ENCODE results near the gene DUSP16. TPM values are rescaled to one million over a fixed set of nuclear protein-coding genes. Genes with fewer than 3 reads are reported as not detected.

The DUSP16 gene
- total and polyA plus RNA-seq, 2 of the 8 experiments (the other 6 are each of a cell fraction or from before 2014, with no cell fraction given): 31.6 to 55.9 TPM

- Histone ChIP-seq H3K9ac (replicated peaks in 1 of 4; ENCODE audit: extremely low read depth in 1 of 4, low read depth in 3 of 4, low read length in 3 of 4) (no peak overlapping the region), H3K23ac (ENCODE audit: insufficient read length) (no peak overlapping the region), H2AK5ac (ENCODE audit: low read depth, low read length) (no peak overlapping the region), H3K4me3 (ENCODE audit: extremely low read depth in 1 of 4, insufficient read depth in 2 of 4, low read depth in 3 of 4, low read length in 4 of 4) (no peak overlapping the region), H3K56ac (replicated peaks; ENCODE audit: insufficient read length, low read depth, low read length) (no peak overlapping the region), H2BK20ac (ENCODE audit: low read length) (no peak overlapping the region), H4K8ac (ENCODE audit: extremely low read depth, insufficient read depth, low read length) (no peak overlapping the region), H2BK15ac (ENCODE audit: low read length) (no peak overlapping the region), H3K4me2 (ENCODE audit: insufficient read depth in 1 of 2, low read depth in 2 of 2, low read length in 2 of 2) (no peak overlapping the region), H3K23me2 (ENCODE audit: low read depth, low read length) (no peaks in the 10 kb centered on the region; the same call in 1 of the 2 replicates), H4K20me1 (replicated peaks in 1 of 2; ENCODE audit: control insufficient read depth in 1 of 2, insufficient read depth in 2 of 2, low read length in 2 of 2) (no peaks in the 10 kb centered on the region), H3K79me1 (ENCODE audit: low read depth, low read length) (peaks cover 5% of the 10 kb centered on the region; the same call in 1 of the 2 replicates), H3K36me3 (ENCODE audit: control insufficient read depth in 2 of 4, insufficient read depth in 4 of 4, low read length in 3 of 4) (peaks cover 0 to 18% (median 9%) of the 10 kb centered on the region in 4 experiments; a peak in 5 of 8 replicates), H2AFZ (ENCODE audit: low read length) (no peak overlapping the region), H4K5ac (ENCODE audit: insufficient read length, low read depth, low read length) (no peak overlapping the region), H2BK5ac (ENCODE audit: low read depth, low read length) (no peak overlapping the region), H3K4me1 (replicated peaks in 1 of 4; ENCODE audit: control insufficient read depth in 3 of 4, insufficient read depth in 4 of 4, low read length in 3 of 4) (no peaks in the 10 kb centered on the region), H3K14ac (ENCODE audit: insufficient read length) (no peak overlapping the region), H3K27me3 (replicated peaks in 1 of 4; ENCODE audit: control insufficient read depth in 3 of 4, extremely low read depth in 1 of 4, insufficient read depth in 3 of 4, low read length in 3 of 4) (no peaks in the 10 kb centered on the region), H2BK120ac (replicated peaks; ENCODE audit: low read depth, low read length) (no peak overlapping the region), H2BK12ac (ENCODE audit: low read depth, low read length) (no peak overlapping the region), H3K27ac (ENCODE audit: low read depth, low read length) (no peak overlapping the region), H4K91ac (replicated peaks; ENCODE audit: insufficient read length, low read length) (no peak overlapping the region), H3K9me3 (ENCODE audit: insufficient read depth in 2 of 2, low read depth in 1 of 2, low read length in 1 of 2) (no peaks in the 10 kb centered on the region), H3K79me2 (ENCODE audit: control insufficient read depth in 1 of 2, insufficient read depth in 2 of 2, low read length in 2 of 2) (peaks cover 0 to 6% of the 10 kb centered on the region in 2 experiments; a peak in 2 of 4 replicates), H3K18ac (ENCODE audit: extremely low read depth, low read length) (no peak overlapping the region), H3K4ac (replicated peaks; ENCODE audit: insufficient read length, low read depth, low read length) (no peak overlapping the region)
- ChIA-PET CTCF (ENCODE audit: partially characterized antibody) (interaction anchor here (1.0 kb wide), 1 partner anchor 23 kb away, joined by 3 read pairs; no protein-coding TSS in a partner anchor), POLR2A (ENCODE audit: partially characterized antibody) (no interaction called here)
- TF ChIP-seq JUND (IDR thresholded peaks at IDR 0.05; ENCODE audit: low read length) (no peak), POU5F1 (IDR thresholded peaks at IDR 0.05; ENCODE audit: low read depth, low read length) (no peak), BACH1 (IDR thresholded peaks at IDR 0.05; ENCODE audit: low read length) (no peak), SIRT6 (IDR thresholded peaks at IDR 0.05; ENCODE audit: low read length) (no peak), FOSL1 (IDR thresholded peaks at IDR 0.05; ENCODE audit: insufficient read depth, low read depth, low read length) (no peak)
- DNase-seq (ENCODE audit: low read depth in 1 of 2, low spot score in 2 of 2): no peak
- WGBS, 2 experiments (ENCODE audit: extremely low coverage in 1 of 2, insufficient coverage in 1 of 2, insufficient read length in 1 of 2, insufficient replicate concordance in 2 of 2, low coverage in 1 of 2, low lambda C conversion rate in 2 of 2, missing lambda C conversion rate in 1 of 2): 94% methylated on average over 4 of the region's 4 CpGs; no CpG with 5 or more reads in 1 of the 2 experiments
- no peak for FAIRE-seq
Observed at GRCh38 chr12:12488296-12488695, 74.4 kb downstream of the DUSP16 start.
